Keratinocyte (primary cell): ENCODE data around the gene ZDHHC1. TPM values are rescaled to one million over a fixed set of nuclear protein-coding genes. Genes with fewer than 3 reads are reported as not detected.

Source experiments
- DNase-seq: peaks from one replicate; pipeline ENCODE4 v3.0.0-alpha.2; 2011; ENCODE audit warnings: low read depth, missing footprints, low spot score
- FAIRE-seq: peaks from 2 replicates; lab custom pipeline; 2011; peaks lifted over from hg19 to GRCh38; lab: Jason Lieb, UNC
- H2AFZ ChIP-seq: 2 replicates; pipeline ENCODE4 v1.6.0; 2012; ENCODE audit warnings: low read length, control low read depth, inconsistent platforms; ENCODE audit not compliant: control insufficient read depth
- H3K27ac ChIP-seq: 2 replicates; pipeline ENCODE4 v1.5.1; 2011; ENCODE audit warnings: low read length; ENCODE audit not compliant: control insufficient read depth, insufficient read depth
- H3K27me3 ChIP-seq: 3 replicates; pipeline ENCODE4 v1.6.0; 2011; ENCODE audit warnings: low read length; ENCODE audit not compliant: control insufficient read depth, insufficient read depth; ENCODE audit errors: extremely low read depth
- H3K36me3 ChIP-seq, 2 experiments: 2 replicates in 1 of 2; 3 replicates in 1 of 2; pipeline ENCODE4 v1.5.1; 2011; ENCODE audit warnings: low read length in 2 of 2, mild to moderate bottlenecking in 1 of 2; ENCODE audit not compliant: control insufficient read depth in 2 of 2, insufficient read depth in 2 of 2; ENCODE audit errors: extremely low read depth in 1 of 2
- H3K4me1 ChIP-seq: 3 replicates; pipeline ENCODE4 v1.5.1; 2011; ENCODE audit warnings: low read length; ENCODE audit not compliant: control insufficient read depth, insufficient read depth; ENCODE audit errors: extremely low read depth
- H3K4me2 ChIP-seq: 3 replicates; pipeline ENCODE4 v1.6.0; 2011; ENCODE audit warnings: low read depth, low read length; ENCODE audit not compliant: control insufficient read depth, insufficient read depth; ENCODE audit errors: extremely low read depth
- H3K4me3 ChIP-seq, 3 experiments: fragments of 200-600 bp in 1 of 3; sonication (generic) in 1 of 3; 2 replicates in 2 of 3; 3 replicates in 1 of 3; pipeline ENCODE4 v1.5.1; 2011 to 2016; ENCODE audit warnings: low read length in 3 of 3, mild to moderate bottlenecking in 3 of 3, control low read depth in 2 of 3, inconsistent platforms in 1 of 3, low read depth in 1 of 3, mixed read lengths in 1 of 3, mixed run types in 1 of 3, moderate library complexity in 1 of 3; ENCODE audit not compliant: control insufficient read depth in 2 of 3, insufficient read depth in 2 of 3; ENCODE audit errors: extremely low read depth in 1 of 3
- H3K79me2 ChIP-seq: 2 replicates; pipeline ENCODE4 v1.6.0; 2012; ENCODE audit warnings: low read length; ENCODE audit not compliant: control insufficient read depth, insufficient read depth
- H3K9ac ChIP-seq: 3 replicates; pipeline ENCODE4 v1.6.0; 2011; ENCODE audit warnings: low read length; ENCODE audit not compliant: control insufficient read depth, insufficient read depth; ENCODE audit errors: extremely low read depth
- H3K9me1 ChIP-seq: 3 replicates; pipeline ENCODE4 v1.6.0; 2011; ENCODE audit warnings: low read length; ENCODE audit not compliant: control insufficient read depth, insufficient read depth; ENCODE audit errors: extremely low read depth
- H3K9me3 ChIP-seq: 2 replicates; pipeline ENCODE4 v1.5.1; 2012; ENCODE audit warnings: low read depth, low read length; ENCODE audit not compliant: control insufficient read depth
- H4K20me1 ChIP-seq: 3 replicates; pipeline ENCODE4 v1.6.0; 2011; ENCODE audit warnings: low read length; ENCODE audit not compliant: control insufficient read depth, insufficient read depth; ENCODE audit errors: extremely low read depth
- CTCF ChIP-seq, 3 experiments: IDR thresholded peaks in 1 of 3; conservative IDR thresholded peaks in 1 of 3; optimal IDR thresholded peaks in 1 of 3; 2 replicates in 2 of 3; 3 replicates in 1 of 3; pipeline versions ENCODE3 to v1.5.1; 2011; ENCODE audit warnings: low read length in 3 of 3, mild to moderate bottlenecking in 3 of 3, moderate library complexity in 2 of 3, control low read depth in 1 of 3, inconsistent platforms in 1 of 3; ENCODE audit not compliant: insufficient read depth in 2 of 3; ENCODE audit errors: extremely low read depth in 1 of 3
- EZH2 ChIP-seq: IDR thresholded peaks from one replicate; pipeline ENCODE4 v1.6.1; 2012; ENCODE audit warnings: inconsistent platforms, mild to moderate bottlenecking, low read length, moderate library complexity
- dilution Hi-C: fragments of 300-500 bp; cut with MboI; formaldehyde crosslinking; loops from one replicate; pipeline ENCODE4 v1.7.0; 2020; ENCODE audit warnings: low sequenced_read_pairs; ENCODE audit not compliant: extremely low pct_ligation_motif_present
- polyA plus RNA-seq, 5 experiments: library from polyadenylated mRNA; depleted of rRNA in 3 of 5; stranded (reverse) in 3 of 5; stranded (forward) in 1 of 5; unstranded in 1 of 5; fragments of >200 nt; gene quantifications; 1 replicate in 1 of 5; 2 replicates in 3 of 5; 3 replicates in 1 of 5; pipeline versions ENCODE4 v1.2.1 to v1.2.3, GENCODE V29; 2011 to 2012; ENCODE audit warnings: missing spikeins in 2 of 5, low read depth in 1 of 5, low replicate concordance in 1 of 5

Gene ZDHHC1
- polyA plus RNA-seq, 1 donor (not counting 4 experiments of a cell fraction or from before 2014, with no cell fraction given) = 1.1 TPM

GRCh38 chr16:67458121-67458641, 41.9 kb upstream of the ZDHHC1 start:
- dilution Hi-C loops = no loop called here
- peaks cover 25% of the 10 kb centered on the region for H3K79me2 ChIP-seq
- peaks cover 27% of the 10 kb centered on the region for H3K4me1 ChIP-seq

GRCh38 chr16:67457611-67458010, 41.3 kb upstream of the ZDHHC1 start:
- dilution Hi-C loops = no loop called here
- peaks cover 33% of the 10 kb centered on the region for H4K20me1 ChIP-seq
- H2AFZ ChIP-seq = no peak overlapping the region
- H3K9me3 ChIP-seq = no peaks in the 10 kb centered on the region
- H3K27me3 ChIP-seq = no peaks in the 10 kb centered on the region
- no peak overlapping the region for H3K27ac ChIP-seq
- H3K4me2 ChIP-seq = no peak overlapping the region
- H3K4me3 ChIP-seq = no peak overlapping the region
- peaks cover 23% of the 10 kb centered on the region for H3K4me1 ChIP-seq
- TF ChIP-seq EZH2 (no peak), CTCF (optimal IDR thresholded peaks at IDR 0.05 in 1 of 3, IDR thresholded peaks at IDR 0.05 in 1 of 3, conservative IDR thresholded peaks at IDR 0.05 in 1 of 3; ENCODE audit: extremely low read depth in 1 of 3, insufficient read depth in 2 of 3, low read length in 3 of 3) (no peak)
- DNase-seq (no peak), FAIRE-seq (no peak)
- H3K79me2 ChIP-seq = peaks cover 20% of the 10 kb centered on the region
- H3K9me1 ChIP-seq = peaks cover 13% of the 10 kb centered on the region
- H3K9ac ChIP-seq = no peak overlapping the region
- peaks cover 12 to 22% of the 10 kb centered on the region in 2 experiments for H3K36me3 ChIP-seq

More at GRCh38 chr16:67458121-67458641, 41.9 kb upstream of the ZDHHC1 start:
- TF ChIP-seq CTCF (optimal IDR thresholded peaks at IDR 0.05 in 1 of 3, IDR thresholded peaks at IDR 0.05 in 1 of 3, conservative IDR thresholded peaks at IDR 0.05 in 1 of 3; ENCODE audit: extremely low read depth in 1 of 3, insufficient read depth in 2 of 3, low read length in 3 of 3) = no peak
- no peak for TF ChIP-seq EZH2
- no peak overlapping the region for H3K4me2 ChIP-seq
- no peak overlapping the region for H3K4me3 ChIP-seq
- H2AFZ ChIP-seq = no peak overlapping the region
- no peak overlapping the region for H3K27ac ChIP-seq
- H3K9me3 ChIP-seq = no peaks in the 10 kb centered on the region
- FAIRE-seq (no peak), DNase-seq (no peak)
- peaks cover 13% of the 10 kb centered on the region for H3K9me1 ChIP-seq
- no peaks in the 10 kb centered on the region for H3K27me3 ChIP-seq
- H4K20me1 ChIP-seq = peaks cover 37% of the 10 kb centered on the region
- no peak overlapping the region for H3K9ac ChIP-seq
- peaks cover 10 to 19% of the 10 kb centered on the region in 2 experiments for H3K36me3 ChIP-seq
